Measurements from ENCODE around the gene ADGRD2. TPM values are rescaled to one million over a fixed set of nuclear protein-coding genes. Genes with fewer than 3 reads are reported as not detected.

Gene ADGRD2
- total and polyA plus RNA-seq, 2 donors = not detected

DNA sequence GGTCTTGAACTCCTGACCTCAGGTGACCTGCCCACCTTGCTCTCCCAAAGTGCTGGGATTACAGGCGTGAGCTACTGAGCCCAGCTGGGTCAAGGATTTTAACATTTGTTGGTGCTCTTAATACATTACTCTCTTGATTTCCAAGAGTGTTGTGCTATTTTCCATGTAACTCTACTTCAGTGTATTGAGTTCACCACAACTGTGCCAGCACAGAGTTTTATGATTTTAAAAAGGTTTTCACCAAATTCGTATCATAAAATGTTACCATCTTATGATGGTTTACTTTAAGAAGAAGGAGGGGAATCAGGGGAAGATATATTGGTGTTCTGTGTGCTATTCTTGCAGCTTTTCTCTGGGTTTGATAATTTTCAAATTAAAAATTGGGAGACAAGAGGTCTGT lies 6.6 kb upstream of the ADGRD2 start:
- H3K27ac ChIP-seq (ENCODE audit: low read depth) = no peak overlapping the region
- 81% methylated on average over 2 of the region's 2 CpGs for WGBS
- no peaks in the 10 kb centered on the region for H3K4me1 ChIP-seq (ENCODE audit: insufficient read depth)
- no peaks in the 10 kb centered on the region for H3K36me3 ChIP-seq (ENCODE audit: insufficient read depth)
- no peak for DNase-seq (ENCODE audit: extremely low spot score)
- H3K4me3 ChIP-seq (ENCODE audit: low read depth, low read length) = no peak overlapping the region

- Histone ChIP-seq H3K36me3 (ENCODE audit: insufficient read depth) (no peaks in the 10 kb centered on the region), H3K4me3 (ENCODE audit: low read depth, low read length) (no peak overlapping the region), H3K4me1 (ENCODE audit: insufficient read depth) (no peaks in the 10 kb centered on the region), H3K27ac (ENCODE audit: low read depth) (no peak overlapping the region)
- DNase-seq (ENCODE audit: extremely low spot score) = no peak
- WGBS = 71% methylated on average over 3 of the region's 3 CpGs
These were observed 6.1 kb upstream of the ADGRD2 start for GRCh38 chr9:124444166-124444565.

DNA sequence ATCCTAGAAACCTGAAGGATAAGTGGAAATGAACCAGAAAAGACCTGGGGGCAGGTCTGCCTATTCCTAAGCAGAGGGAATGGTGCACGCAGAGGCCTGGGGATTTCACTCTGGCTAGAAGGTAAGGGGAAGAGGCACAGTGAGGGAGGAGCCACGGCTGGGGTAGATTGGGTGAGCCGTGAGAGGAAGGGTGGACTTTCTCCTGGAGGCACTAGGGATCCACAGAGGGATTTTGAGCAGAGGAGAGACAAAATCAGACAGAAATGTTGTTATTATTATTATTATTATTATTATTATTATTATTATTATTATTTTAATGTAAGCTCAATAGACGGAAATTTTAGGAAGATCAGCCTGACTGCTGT lies 3.0 kb upstream of the ADGRD2 start:
- no peaks in the 10 kb centered on the region for H3K4me1 ChIP-seq (ENCODE audit: insufficient read depth)
- H3K4me3 ChIP-seq (ENCODE audit: low read depth, low read length) = no peak overlapping the region
- 71% methylated on average over 4 of the region's 4 CpGs for WGBS
- no peak overlapping the region for H3K27ac ChIP-seq (ENCODE audit: low read depth)
- no peak for DNase-seq (ENCODE audit: extremely low spot score)
- H3K36me3 ChIP-seq (ENCODE audit: insufficient read depth) = no peaks in the 10 kb centered on the region

GRCh38 chr9:124448019-124448418 lies 2.2 kb upstream of the ADGRD2 start:
- no peak overlapping the region for H3K4me3 ChIP-seq (ENCODE audit: low read depth, low read length)
- DNase-seq (ENCODE audit: extremely low spot score) = no peak
- H3K27ac ChIP-seq (ENCODE audit: low read depth) = no peak overlapping the region
- H3K4me1 ChIP-seq (ENCODE audit: insufficient read depth) = no peaks in the 10 kb centered on the region
- H3K36me3 ChIP-seq (ENCODE audit: insufficient read depth) = no peaks in the 10 kb centered on the region
- WGBS = 70% methylated on average over 7 of the region's 7 CpGs

DNA sequence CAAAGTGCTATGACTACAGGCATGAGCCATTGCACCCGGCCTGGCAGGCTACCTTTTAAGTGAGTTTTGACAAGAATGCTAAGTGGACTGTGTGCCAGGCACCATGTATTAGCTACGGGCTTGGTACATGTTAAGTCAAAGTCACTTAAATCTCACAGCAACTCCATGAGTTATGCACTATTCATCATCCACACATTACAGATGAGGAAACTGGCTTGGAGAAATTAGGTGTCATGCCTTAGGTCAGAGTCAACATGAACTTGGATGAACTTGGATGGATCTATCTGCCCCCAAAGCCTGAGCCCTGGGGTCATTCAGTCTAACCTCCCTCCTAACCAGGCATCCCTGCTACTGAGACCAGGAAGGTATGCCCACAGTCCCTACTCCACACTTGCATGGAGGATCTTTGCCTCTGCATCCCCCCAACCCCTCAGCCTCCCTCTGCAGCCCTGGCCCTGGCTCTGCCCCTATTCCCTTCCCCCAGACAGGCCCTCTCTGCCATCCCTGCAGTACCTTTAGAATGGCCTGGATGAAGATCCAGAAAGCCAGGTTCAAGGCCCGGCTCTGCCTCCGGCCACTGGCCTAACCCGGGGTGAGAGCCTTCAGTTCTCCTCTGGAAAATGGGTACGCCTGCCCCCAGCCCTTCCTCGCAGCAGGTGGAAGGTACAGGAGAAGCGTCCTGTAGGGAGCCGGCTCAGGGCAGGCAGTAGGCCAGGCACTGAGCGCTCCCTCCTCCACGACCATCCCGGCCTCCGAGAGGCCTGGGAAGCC lies 685 bp upstream of the ADGRD2 start:
- WGBS = 82% methylated on average over 13 of the region's 13 CpGs
- no peak for DNase-seq (ENCODE audit: extremely low spot score)
- Histone ChIP-seq H3K27ac (ENCODE audit: low read depth) (no peak overlapping the region), H3K36me3 (ENCODE audit: insufficient read depth) (no peaks in the 10 kb centered on the region), H3K4me3 (ENCODE audit: low read depth, low read length) (no peak overlapping the region), H3K4me1 (ENCODE audit: insufficient read depth) (no peaks in the 10 kb centered on the region)

GRCh38 chr9:124450931-124451661 lies 845 bp downstream of the ADGRD2 start:
- H3K4me1 ChIP-seq (ENCODE audit: insufficient read depth) = no peaks in the 10 kb centered on the region
- DNase-seq (ENCODE audit: extremely low spot score) = no peak
- H3K4me3 ChIP-seq (ENCODE audit: low read depth, low read length) = no peak overlapping the region
- H3K36me3 ChIP-seq (ENCODE audit: insufficient read depth) = no peaks in the 10 kb centered on the region
- no peak overlapping the region for H3K27ac ChIP-seq (ENCODE audit: low read depth)
- WGBS = 44% methylated on average over 19 of the region's 19 CpGs

- H3K36me3 ChIP-seq (ENCODE audit: insufficient read depth) = no peaks in the 10 kb centered on the region
- no peak overlapping the region for H3K27ac ChIP-seq (ENCODE audit: low read depth)
- WGBS = 81% methylated on average over 19 of the region's 19 CpGs
- no peak for DNase-seq (ENCODE audit: extremely low spot score)
- H3K4me3 ChIP-seq (ENCODE audit: low read depth, low read length) = no peak overlapping the region
- no peaks in the 10 kb centered on the region for H3K4me1 ChIP-seq (ENCODE audit: insufficient read depth)
These were observed 2.1 kb downstream of the ADGRD2 start for GRCh38 chr9:124452326-124452725.

GRCh38 chr9:124452841-124453585 lies 2.8 kb downstream of the ADGRD2 start:
- H3K27ac ChIP-seq (ENCODE audit: low read depth) = no peak overlapping the region
- H3K36me3 ChIP-seq (ENCODE audit: insufficient read depth) = no peaks in the 10 kb centered on the region
- DNase-seq (ENCODE audit: extremely low spot score) = no peak
- WGBS = 26% methylated on average over 85 of the region's 85 CpGs
- no peaks in the 10 kb centered on the region for H3K4me1 ChIP-seq (ENCODE audit: insufficient read depth)
- no peak overlapping the region for H3K4me3 ChIP-seq (ENCODE audit: low read depth, low read length)

- DNase-seq (ENCODE audit: extremely low spot score) = no peak
- 21% methylated on average over 35 of the region's 35 CpGs for WGBS
- H3K27ac ChIP-seq (ENCODE audit: low read depth) = no peak overlapping the region
- no peak overlapping the region for H3K4me3 ChIP-seq (ENCODE audit: low read depth, low read length)
- no peaks in the 10 kb centered on the region for H3K4me1 ChIP-seq (ENCODE audit: insufficient read depth)
- no peaks in the 10 kb centered on the region for H3K36me3 ChIP-seq (ENCODE audit: insufficient read depth)
These were observed 3.4 kb downstream of the ADGRD2 start for GRCh38 chr9:124453586-124454191.

- 85% methylated on average over 9 of the region's 9 CpGs for WGBS
- no peaks in the 10 kb centered on the region for H3K36me3 ChIP-seq (ENCODE audit: insufficient read depth)
- no peak overlapping the region for H3K27ac ChIP-seq (ENCODE audit: low read depth)
- no peak for DNase-seq (ENCODE audit: extremely low spot score)
- H3K4me1 ChIP-seq (ENCODE audit: insufficient read depth) = no peaks in the 10 kb centered on the region
- H3K4me3 ChIP-seq (ENCODE audit: low read depth, low read length) = no peak overlapping the region
These were observed 4.0 kb downstream of the ADGRD2 start for GRCh38 chr9:124454296-124454695.

GRCh38 chr9:124454791-124455443 lies 4.7 kb downstream of the ADGRD2 start:
- no peak overlapping the region for H3K27ac ChIP-seq (ENCODE audit: low read depth)
- no peaks in the 10 kb centered on the region for H3K4me1 ChIP-seq (ENCODE audit: insufficient read depth)
- 81% methylated on average over 14 of the region's 14 CpGs for WGBS
- H3K4me3 ChIP-seq (ENCODE audit: low read depth, low read length) = no peak overlapping the region
- DNase-seq (ENCODE audit: extremely low spot score) = no peak
- H3K36me3 ChIP-seq (ENCODE audit: insufficient read depth) = no peaks in the 10 kb centered on the region

GRCh38 chr9:124455820-124456219 lies 5.6 kb downstream of the ADGRD2 start:
- WGBS = 77% methylated on average over 7 of the region's 7 CpGs

More at GRCh38 chr9:124455820-124456219, 5.6 kb downstream of the ADGRD2 start:
- no peaks in the 10 kb centered on the region for H3K4me1 ChIP-seq (ENCODE audit: insufficient read depth)
- no peaks in the 10 kb centered on the region for H3K36me3 ChIP-seq (ENCODE audit: insufficient read depth)
- DNase-seq (ENCODE audit: extremely low spot score) = no peak
- no peak overlapping the region for H3K4me3 ChIP-seq (ENCODE audit: low read depth, low read length)
- H3K27ac ChIP-seq (ENCODE audit: low read depth) = no peak overlapping the region
